ENCODE results near the gene MYF5.
"Not testable (repeated sequence)": the region's sequence is repeated elsewhere in the genome, so short reads cannot be mapped to it uniquely, and the experiment has no call there.

The MYF5 gene

DNA sequence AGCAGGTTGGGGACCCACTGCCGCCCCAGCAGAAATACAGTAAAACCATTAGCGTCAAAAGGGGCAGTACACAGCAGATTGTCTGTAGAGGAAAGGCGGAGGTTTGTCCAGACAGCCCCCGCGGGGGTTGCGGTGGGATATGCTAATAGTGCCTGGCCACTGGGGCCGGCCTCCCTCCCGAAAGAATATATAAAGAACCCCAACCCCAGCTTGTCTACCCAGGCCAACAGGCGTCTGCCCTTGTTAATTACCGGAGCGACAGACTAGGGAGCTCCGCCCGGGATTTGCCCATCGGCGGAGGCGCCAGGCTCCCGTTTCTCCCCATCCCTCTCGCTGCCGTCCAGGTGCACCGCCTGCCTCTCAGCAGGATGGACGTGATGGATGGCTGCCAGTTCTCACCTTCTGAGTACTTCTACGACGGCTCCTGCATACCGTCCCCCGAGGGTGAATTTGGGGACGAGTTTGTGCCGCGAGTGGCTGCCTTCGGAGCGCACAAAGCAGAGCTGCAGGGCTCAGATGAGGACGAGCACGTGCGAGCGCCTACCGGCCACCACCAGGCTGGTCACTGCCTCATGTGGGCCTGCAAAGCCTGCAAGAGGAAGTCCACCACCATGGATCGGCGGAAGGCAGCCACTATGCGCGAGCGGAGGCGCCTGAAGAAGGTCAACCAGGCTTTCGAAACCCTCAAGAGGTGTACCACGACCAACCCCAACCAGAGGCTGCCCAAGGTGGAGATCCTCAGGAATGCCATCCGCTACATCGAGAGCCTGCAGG, at the start of gene MYF5:
Gene MYF5 (plus strand): TSS at position 217 of the 774 bp plus-strand sequence. CDS start 152 bp downstream, at position 369.
- TF ChIP-seq, protein P1, sequence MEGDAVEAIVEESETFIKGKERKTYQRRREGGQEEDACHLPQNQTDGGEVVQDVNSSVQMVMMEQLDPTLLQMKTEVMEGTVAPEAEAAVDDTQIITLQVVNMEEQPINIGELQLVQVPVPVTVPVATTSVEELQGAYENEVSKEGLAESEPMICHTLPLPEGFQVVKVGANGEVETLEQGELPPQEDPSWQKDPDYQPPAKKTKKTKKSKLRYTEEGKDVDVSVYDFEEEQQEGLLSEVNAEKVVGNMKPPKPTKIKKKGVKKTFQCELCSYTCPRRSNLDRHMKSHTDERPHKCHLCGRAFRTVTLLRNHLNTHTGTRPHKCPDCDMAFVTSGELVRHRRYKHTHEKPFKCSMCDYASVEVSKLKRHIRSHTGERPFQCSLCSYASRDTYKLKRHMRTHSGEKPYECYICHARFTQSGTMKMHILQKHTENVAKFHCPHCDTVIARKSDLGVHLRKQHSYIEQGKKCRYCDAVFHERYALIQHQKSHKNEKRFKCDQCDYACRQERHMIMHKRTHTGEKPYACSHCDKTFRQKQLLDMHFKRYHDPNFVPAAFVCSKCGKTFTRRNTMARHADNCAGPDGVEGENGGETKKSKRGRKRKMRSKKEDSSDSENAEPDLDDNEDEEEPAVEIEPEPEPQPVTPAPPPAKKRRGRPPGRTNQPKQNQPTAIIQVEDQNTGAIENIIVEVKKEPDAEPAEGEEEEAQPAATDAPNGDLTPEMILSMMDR (conservative IDR thresholded peaks at IDR 0.05; ENCODE audit: control insufficient read depth, insufficient read depth, low read depth, low read length): no peak
- DNase-seq (ENCODE audit: low read depth): no peak
- H3K4me3 ChIP-seq (ENCODE audit: control insufficient read depth, low read depth, low read length): no peak within 1 kb of the TSS

DNA sequence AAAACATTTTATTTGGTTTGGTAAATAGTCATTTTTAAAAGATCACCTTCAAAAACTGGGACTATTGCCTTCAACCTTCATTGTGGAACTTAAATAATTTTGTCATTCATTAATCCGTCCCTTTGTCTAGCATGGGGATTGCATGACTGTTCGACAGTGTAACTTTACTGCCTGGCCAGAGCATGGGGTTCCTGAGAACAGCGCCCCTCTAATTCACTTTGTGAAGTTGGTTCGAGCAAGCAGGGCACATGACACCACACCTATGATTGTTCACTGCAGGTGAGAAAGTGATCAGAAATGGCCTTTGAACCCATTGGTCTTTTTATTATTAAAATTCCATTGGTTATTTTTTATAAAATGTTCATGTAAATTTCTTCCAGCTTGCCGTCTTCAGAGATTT, 46.5 kb upstream of the MYF5 start:
- TF ChIP-seq, protein P1 (conservative IDR thresholded peaks at IDR 0.05; ENCODE audit: control insufficient read depth, insufficient read depth, low read depth, low read length): no peak
- no peak for DNase-seq (ENCODE audit: low read depth)

DNA sequence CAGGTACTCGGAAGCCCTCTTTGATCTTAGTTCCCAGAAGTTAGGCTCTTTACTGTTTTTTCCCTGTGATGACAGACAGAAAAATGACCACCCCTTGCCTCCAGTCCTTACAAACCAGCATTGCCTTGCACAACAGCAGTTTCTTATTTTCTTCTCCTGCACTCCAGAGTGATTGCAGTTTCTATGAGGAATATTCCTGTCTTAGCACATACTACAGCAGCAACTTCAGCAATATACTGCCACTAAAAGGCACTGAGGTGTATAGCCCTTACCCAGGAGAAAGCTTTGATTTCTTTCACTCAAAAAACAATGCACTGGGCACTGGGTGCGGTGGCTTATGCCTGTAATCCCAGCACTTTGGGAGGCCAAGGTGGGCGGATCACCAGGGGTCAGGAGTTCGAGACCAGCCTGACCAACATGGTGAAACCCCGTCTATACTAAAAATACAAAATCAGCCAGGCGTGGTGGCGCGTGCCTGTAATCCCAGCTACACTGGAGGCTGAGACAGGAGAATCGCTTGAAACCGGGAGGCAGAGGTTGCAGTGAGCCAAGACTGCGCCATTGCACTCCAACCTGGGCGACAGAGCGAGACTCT, 40.6 kb upstream of the MYF5 start:
- TF ChIP-seq, protein P1 (conservative IDR thresholded peaks at IDR 0.05; ENCODE audit: control insufficient read depth, insufficient read depth, low read depth, low read length): peak; percentile 11
- not testable (repeated sequence) for H3K4me3 ChIP-seq (ENCODE audit: control insufficient read depth, low read depth, low read length)
- DNase-seq (ENCODE audit: low read depth): peak; percentile 55

More for the DNA sequence above, 46.5 kb upstream of the MYF5 start:
- H3K4me3 ChIP-seq (ENCODE audit: control insufficient read depth, low read depth, low read length): no peak overlapping the region

DNA sequence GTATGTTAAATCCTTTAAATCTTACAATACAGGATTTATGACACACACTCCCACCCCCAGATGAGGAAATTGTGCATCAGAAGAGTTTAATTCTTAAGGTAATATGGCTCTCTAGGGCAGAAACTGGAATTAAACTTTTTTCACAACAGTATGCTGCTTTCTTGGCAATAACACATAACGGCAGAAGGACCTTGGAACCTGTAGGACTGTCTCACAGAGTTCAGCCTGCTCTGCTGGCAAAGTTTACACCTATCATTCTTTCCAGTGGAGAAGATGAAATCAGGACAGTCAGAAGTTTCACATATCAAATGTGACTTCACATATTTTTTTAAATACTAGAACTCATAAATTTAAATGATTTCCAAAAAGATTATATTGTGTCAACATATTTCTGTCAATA, 39.9 kb upstream of the MYF5 start:
- H3K4me3 ChIP-seq (ENCODE audit: control insufficient read depth, low read depth, low read length): no peak overlapping the region

DNA sequence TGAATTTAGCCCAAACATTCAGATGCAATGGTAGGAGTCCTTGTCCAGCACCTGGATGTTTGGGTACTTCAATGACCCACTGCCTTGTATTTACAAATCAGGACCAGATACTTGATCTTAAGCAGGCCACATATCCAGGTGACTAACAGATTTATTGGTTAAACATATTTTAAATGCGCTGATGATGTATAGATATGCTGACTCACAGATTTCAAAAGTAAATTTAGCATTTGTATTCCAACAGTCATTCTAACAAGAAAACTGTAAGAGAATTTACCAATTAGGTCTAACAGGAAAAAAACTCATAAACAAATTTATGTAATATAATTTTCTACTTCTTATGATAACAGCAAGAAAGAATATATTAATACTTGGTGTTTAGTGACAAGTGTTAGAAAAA, 38.7 kb upstream of the MYF5 start:
- TF ChIP-seq, protein P1 (conservative IDR thresholded peaks at IDR 0.05; ENCODE audit: control insufficient read depth, insufficient read depth, low read depth, low read length): no peak
- H3K4me3 ChIP-seq (ENCODE audit: control insufficient read depth, low read depth, low read length): no peak overlapping the region
- DNase-seq (ENCODE audit: low read depth): peak; percentile 17

More for the DNA sequence above, 39.9 kb upstream of the MYF5 start:
- no peak for DNase-seq (ENCODE audit: low read depth)
- TF ChIP-seq, protein P1 (conservative IDR thresholded peaks at IDR 0.05; ENCODE audit: control insufficient read depth, insufficient read depth, low read depth, low read length): no peak

DNA sequence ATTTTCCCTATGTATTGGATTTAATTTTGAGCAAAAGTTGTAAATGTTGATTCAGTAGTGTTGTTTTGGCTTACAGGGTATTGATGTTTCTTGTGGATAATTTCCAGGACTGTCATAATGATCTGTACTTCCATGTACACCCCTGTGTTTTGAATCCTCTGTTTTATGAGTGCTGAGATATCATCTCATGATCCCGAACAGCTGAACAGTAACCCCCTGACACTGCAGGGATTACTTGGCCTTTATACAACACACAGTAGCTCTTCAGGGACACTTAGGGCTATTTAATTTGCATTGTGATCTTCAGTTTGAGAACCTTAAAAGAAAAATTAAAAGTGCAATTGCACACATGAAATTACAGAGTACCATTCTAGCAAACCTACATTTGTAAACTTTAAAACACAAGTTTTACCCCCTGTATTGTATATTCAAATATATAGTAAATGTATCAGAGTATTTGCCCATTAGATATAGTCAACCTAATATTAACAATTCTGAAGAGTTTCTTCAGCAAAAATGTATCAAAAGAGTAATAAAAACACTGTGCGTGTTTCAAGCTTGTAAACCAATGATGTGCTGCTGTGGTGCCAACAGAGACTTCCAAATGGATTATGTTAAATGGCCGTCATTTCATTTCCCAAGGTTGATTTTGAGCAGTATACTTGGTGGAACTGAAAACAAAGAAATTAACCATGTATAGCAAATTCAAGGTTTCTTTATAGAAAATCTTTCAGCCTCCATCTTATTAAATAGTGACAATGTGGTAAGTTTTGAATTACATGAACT, 37.2 kb upstream of the MYF5 start:
- TF ChIP-seq, protein P1 (conservative IDR thresholded peaks at IDR 0.05; ENCODE audit: control insufficient read depth, insufficient read depth, low read depth, low read length): no peak
- DNase-seq (ENCODE audit: low read depth): no peak
- H3K4me3 ChIP-seq (ENCODE audit: control insufficient read depth, low read depth, low read length): no peak overlapping the region
